HG03520 (cell line): ENCODE measurements around the gene ATP2B1.
"Not testable (repeated sequence)": the region's sequence is repeated elsewhere in the genome, so short reads cannot be mapped to it uniquely, and the experiment has no call there.

Source experiments
- ATAC-seq: cut with Tn5 transposase; IDR thresholded peaks from one replicate; pipeline ENCODE4 v1.9.1; 2021; ENCODE audit warnings: mild to moderate bottlenecking, moderate library complexity; ENCODE audit not compliant: unreplicated experiment

The ATP2B1 gene

GRCh38 chr12:89708565-89709156, at the start of gene ATP2B1:
Gene ATP2B1 (minus strand): TSS chr12:89708838. CDS start chr12:89655886, 52,952 bp downstream.
- ATAC-seq: peak; percentile 45

- ATAC-seq: not testable (repeated sequence)
Observed at GRCh38 chr12:89757987-89758386, 49.3 kb upstream of the ATP2B1 start.

DNA sequence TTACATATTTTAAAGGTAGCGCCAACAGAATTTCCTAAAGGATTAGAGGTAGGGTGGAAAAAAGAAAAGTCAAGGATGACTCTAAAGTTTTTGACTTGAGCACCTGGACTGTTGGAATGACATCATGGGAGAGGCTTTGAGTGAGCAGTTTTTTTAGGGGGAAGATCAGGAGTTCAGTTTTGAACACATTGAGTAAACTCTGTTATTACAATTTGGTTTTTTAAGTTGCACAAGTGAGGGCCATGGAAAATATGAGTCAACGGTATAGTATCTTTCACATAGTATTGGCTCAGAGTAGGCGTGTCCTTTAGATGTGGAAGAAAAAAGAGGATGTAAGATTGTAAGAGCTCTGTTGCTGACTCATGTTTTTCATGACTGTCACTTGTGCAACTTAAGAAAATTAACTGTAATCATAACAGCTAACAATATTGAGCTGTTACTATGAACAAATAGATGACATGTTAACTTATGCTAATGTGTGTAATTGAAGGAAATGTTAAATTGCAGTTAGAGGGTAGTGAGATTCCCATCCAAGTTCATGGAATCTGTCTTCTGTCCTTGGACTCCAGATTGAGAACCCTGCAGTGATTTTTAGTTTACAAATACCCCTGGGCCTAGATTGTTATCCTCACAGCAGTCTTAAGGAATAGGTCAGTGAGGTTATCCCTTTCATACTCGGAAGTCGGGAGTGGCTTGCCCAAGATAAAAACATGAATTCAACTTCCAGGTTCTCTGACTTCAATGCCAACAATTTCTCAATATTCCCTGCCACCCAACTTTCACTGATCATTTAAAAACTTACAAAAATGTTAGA, 48.2 kb upstream of the ATP2B1 start:
- peak; percentile 93 for ATAC-seq

GRCh38 chr12:89756194-89756584, 47.6 kb upstream of the ATP2B1 start:
- peak; percentile 6 for ATAC-seq

DNA sequence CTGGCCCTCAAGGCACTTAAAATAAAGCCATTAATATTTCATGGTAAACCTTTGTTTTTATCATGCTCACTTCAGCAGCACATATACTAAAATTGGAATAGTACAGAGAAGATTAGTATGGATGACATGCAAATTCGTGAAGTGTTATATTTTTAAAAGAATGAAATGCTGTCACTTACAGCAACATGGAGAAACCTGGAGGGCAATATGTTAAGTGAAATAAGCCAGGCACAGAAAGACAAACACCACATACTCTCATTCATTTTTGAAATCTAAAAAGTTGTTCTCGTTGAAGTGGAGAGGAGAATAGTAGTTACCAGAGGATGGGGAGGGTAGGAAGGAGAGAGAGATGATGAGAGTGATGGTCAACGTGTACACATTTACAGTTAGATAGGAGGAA, 45.4 kb upstream of the ATP2B1 start:
- no peak for ATAC-seq

GRCh38 chr12:89752341-89752740, 43.7 kb upstream of the ATP2B1 start:
- peak; percentile 32 for ATAC-seq

- no peak for ATAC-seq
Observed at GRCh38 chr12:89750389-89751351, 42.0 kb upstream of the ATP2B1 start.

DNA sequence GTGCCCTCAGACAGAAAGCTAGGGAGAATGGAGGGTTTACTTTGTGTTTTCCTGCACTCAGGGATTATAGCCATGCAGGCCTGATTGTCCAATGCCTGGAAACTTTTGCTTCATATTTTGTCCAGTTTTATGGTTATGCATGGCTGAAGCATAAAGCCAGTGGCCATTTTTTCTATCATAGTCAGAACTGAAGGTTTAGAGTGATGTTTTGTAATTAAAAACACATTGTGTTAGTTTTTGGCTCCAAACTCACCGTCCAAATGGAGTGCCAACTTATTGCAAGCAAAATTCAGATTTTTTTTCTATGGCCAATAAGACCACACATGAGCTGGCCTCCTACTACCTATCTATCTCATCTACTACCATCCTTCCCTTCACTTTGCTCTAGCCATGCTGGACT, 40.2 kb upstream of the ATP2B1 start:
- ATAC-seq: no peak

DNA sequence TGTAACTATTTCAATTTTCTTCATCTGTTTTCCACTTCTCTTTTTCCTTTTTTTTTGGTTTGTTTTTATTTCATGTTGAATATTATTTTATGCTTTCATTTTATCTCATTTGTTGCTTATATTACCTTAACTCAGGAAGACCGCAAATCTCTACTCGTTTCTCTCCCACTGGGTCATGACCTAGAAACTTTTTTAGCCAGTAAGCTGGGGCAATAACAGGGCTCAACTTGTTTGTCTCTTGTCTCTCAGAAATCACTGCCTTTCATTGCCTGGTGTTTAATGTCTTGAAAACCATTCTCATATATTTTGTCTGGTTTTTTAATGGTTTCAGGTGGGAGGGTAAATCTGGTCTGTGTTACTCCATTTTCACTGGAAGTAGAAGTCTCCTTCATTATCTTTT, 36.6 kb upstream of the ATP2B1 start:
- no peak for ATAC-seq

DNA sequence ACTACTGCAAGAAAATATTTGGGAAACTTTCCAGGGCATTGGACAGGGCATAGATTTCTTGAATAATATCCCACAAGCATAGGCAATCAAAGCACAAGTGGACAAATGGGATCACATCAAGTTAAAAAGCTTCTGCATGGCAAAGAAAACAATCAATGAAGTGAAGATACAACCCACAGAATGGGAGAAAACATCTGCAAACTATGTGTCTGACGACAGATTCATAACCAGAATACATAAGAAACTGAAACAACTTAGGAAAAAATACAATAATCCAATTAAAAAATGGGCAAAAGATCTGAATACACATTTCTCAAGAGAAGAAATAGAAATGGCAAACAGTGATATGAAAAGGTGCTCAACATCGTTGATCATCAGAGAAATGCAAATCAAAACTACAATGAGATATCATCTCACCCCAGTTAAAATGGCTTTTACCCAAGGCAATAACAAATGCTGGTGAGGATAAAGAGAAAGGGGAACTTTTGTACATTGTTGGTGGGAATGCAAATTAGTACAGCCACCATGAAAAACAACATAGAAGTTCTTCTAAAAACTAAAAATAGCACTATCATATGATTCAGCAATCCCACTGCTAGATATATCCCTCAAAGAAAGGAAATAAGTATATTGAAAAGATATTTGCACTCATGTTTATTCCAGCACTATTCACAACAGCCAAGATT, 33.8 kb upstream of the ATP2B1 start:
- no peak for ATAC-seq

DNA sequence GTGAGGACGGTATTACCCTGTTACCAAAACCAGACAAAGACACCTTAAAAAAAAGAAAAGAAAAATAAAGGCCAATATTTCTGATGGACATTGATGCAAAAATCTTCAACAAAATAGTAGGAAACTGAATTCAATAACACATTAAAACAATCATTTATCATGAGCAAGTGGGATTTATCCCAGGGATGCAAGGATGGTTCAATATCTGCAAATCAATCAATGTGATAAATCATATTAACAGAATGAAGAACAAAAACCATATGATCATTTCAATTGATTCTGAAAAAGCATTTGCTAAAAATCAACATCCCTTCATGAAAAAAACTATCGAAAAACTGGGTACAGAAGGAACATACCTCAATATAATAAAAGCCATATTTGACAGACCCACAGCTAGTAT, 32.3 kb upstream of the ATP2B1 start:
- ATAC-seq: no peak

DNA sequence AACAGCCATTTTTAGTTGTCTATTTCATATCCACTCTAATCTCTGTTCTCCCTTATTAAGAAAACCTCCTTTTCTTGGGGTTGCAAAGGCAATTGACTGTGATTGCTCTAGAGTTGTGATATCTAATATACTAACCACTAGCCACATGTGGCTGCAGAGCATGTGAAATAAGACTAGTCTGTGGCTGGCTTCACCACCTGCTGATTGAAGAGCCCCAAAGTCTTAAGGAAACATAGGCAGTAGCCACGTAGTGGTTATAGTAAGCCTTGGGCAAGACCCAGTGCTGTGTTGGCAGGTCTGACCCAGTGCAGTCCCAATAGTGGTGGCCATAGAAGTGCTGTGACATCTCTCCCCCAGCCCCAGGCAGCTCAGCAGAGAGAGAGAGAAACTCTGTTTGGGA, 28.4 kb upstream of the ATP2B1 start:
- no peak for ATAC-seq

GRCh38 chr12:89733579-89734201, 25.1 kb upstream of the ATP2B1 start:
- no peak for ATAC-seq

DNA sequence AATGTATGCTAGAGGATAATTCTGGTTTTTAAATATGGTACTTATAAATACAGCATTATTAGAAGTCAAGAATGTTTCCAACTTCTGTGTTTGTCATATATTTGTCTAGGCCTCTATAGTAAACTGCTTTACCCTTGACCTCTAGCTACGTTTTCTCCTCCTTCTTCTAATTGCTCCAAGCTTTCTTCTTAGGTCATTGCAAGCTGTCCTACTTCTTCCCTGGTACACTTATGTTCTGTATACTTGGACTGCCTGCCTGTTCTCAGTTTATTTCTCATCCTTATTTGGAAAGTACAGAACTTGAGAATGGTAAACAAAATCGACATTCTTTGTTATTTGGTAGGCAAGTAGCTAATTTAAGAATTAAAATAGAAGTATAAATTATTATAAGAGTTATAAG, 23.9 kb upstream of the ATP2B1 start:
- ATAC-seq: no peak

- no peak for ATAC-seq
Observed at GRCh38 chr12:89731614-89732013, 23.0 kb upstream of the ATP2B1 start.

GRCh38 chr12:89731089-89731488, 22.5 kb upstream of the ATP2B1 start:
- ATAC-seq: no peak

- no peak for ATAC-seq
Observed at GRCh38 chr12:89729946-89730459, 21.4 kb upstream of the ATP2B1 start.

GRCh38 chr12:89723276-89723675, 14.6 kb upstream of the ATP2B1 start:
- no peak for ATAC-seq

GRCh38 chr12:89721291-89721987, 12.8 kb upstream of the ATP2B1 start:
- ATAC-seq: peak; percentile 97
